Endothelial cell of umbilical vein (primary cell): ENCODE measurements around the gene CAMK2G. TPM values are rescaled to one million over a fixed set of nuclear protein-coding genes. Genes with fewer than 3 reads are reported as not detected.

Source experiments
- BruUV-seq: library from RNA; stranded (reverse); fragments of 400-500 nt; replicated peaks from 2 replicates; lab custom pipeline; 2021; lab: Mats Ljungman, UMichigan
- CTCF ChIA-PET: fragments of 300-600, 350-600 bp; sonication (Branson Sonifier 250); formaldehyde crosslinking; loops from one replicate; lab custom pipeline; 2021; ENCODE audit warnings: antibody characterized with exemption, inconsistent platforms; lab: Charles Lee
- POLR2A ChIA-PET: fragments of 300-600, 350-600 bp; sonication (Branson Sonifier 250); formaldehyde crosslinking; loops from one replicate; lab custom pipeline; 2021; ENCODE audit warnings: antibody characterized with exemption, inconsistent platforms; lab: Charles Lee
- DNase-seq: peaks from one replicate; pipeline ENCODE4 v3.0.0-alpha.2; 2011; ENCODE audit warnings: low read depth, low spot score
- FAIRE-seq: peaks from 2 replicates; lab custom pipeline; 2011; peaks lifted over from hg19 to GRCh38; lab: Jason Lieb, UNC
- H2AFZ ChIP-seq: 2 replicates; pipeline ENCODE4 v1.6.0; 2012; ENCODE audit warnings: low read depth, low read length, control low read depth, inconsistent platforms
- H3K27ac ChIP-seq: 2 replicates; pipeline ENCODE4 v1.5.1; 2011; ENCODE audit warnings: low read depth, mild to moderate bottlenecking, control low read depth, low read length, moderate library complexity; ENCODE audit not compliant: insufficient read depth
- H3K27me3 ChIP-seq, 2 experiments: 2 replicates each; pipeline versions ENCODE4 v1.6.0 to v1.6.1; 2011; ENCODE audit warnings: low read length in 2 of 2, mixed read lengths in 1 of 2; ENCODE audit not compliant: control insufficient read depth in 2 of 2, insufficient read depth in 2 of 2
- H3K36me3 ChIP-seq, 2 experiments: 2 replicates in 1 of 2; 3 replicates in 1 of 2; pipeline ENCODE4 v1.5.1; 2011; ENCODE audit warnings: low read length in 2 of 2, mild to moderate bottlenecking in 1 of 2, moderate library complexity in 1 of 2; ENCODE audit not compliant: control insufficient read depth in 2 of 2, insufficient read depth in 2 of 2; ENCODE audit errors: extremely low read depth in 1 of 2
- H3K4me1 ChIP-seq: 3 replicates; pipeline ENCODE4 v1.5.1; 2011; ENCODE audit warnings: mild to moderate bottlenecking, low read length; ENCODE audit not compliant: control insufficient read depth, insufficient read depth; ENCODE audit errors: extremely low read depth
- H3K4me2 ChIP-seq: 2 replicates; pipeline ENCODE4 v1.6.1; 2011; ENCODE audit warnings: low read length, control low read depth, mixed read lengths; ENCODE audit not compliant: insufficient read depth
- H3K4me3 ChIP-seq, 3 experiments: fragments of 200-600 bp in 1 of 3; sonication (generic), shearing (Covaris generic) in 1 of 3; replicated peaks in 1 of 3; 2 replicates each; pipeline ENCODE4 v1.5.1; 2011 to 2016; ENCODE audit warnings: control low read depth in 3 of 3, low read length in 3 of 3, mild to moderate bottlenecking in 2 of 3, inconsistent platforms in 1 of 3, low read depth in 1 of 3, moderate library complexity in 1 of 3; ENCODE audit not compliant: insufficient read depth in 1 of 3
- H3K79me2 ChIP-seq: 2 replicates; pipeline ENCODE4 v1.6.0; 2012; ENCODE audit warnings: low read length, inconsistent platforms; ENCODE audit not compliant: control insufficient read depth, insufficient read depth
- H3K9ac ChIP-seq: replicated peaks from 2 replicates; pipeline ENCODE3; 2011; ENCODE audit warnings: low read length, control low read depth; ENCODE audit not compliant: insufficient read depth; ENCODE audit errors: extremely low read depth
- H3K9me1 ChIP-seq: replicated peaks from 3 replicates; pipeline ENCODE4 v1.6.0; 2011; ENCODE audit warnings: mild to moderate bottlenecking, low read length; ENCODE audit not compliant: control insufficient read depth, insufficient read depth; ENCODE audit errors: extremely low read depth
- H3K9me3 ChIP-seq: replicated peaks from 2 replicates; pipeline ENCODE4 v1.5.1; 2012; ENCODE audit warnings: low read length, inconsistent platforms; ENCODE audit not compliant: control insufficient read depth, insufficient read depth
- H4K20me1 ChIP-seq: replicated peaks from 2 replicates; pipeline ENCODE3; 2011; ENCODE audit warnings: mild to moderate bottlenecking, low read length; ENCODE audit not compliant: control insufficient read depth, insufficient read depth; ENCODE audit errors: extremely low read depth
- CTCF ChIP-seq, 2 donors: IDR thresholded peaks; 1 replicate in 1 of 2; 2 replicates in 1 of 2; pipeline ENCODE4 v1.5.1; 2011; ENCODE audit warnings: low read length in 2 of 2, mild to moderate bottlenecking in 2 of 2, moderate library complexity in 2 of 2, control low read depth in 1 of 2, inconsistent platforms in 1 of 2, low read depth in 1 of 2; ENCODE audit not compliant: insufficient read depth in 1 of 2; ENCODE audit errors: extremely low read depth in 1 of 2
- EZH2 ChIP-seq: IDR thresholded peaks from 2 replicates; pipeline ENCODE4 v1.6.1; 2012; ENCODE audit warnings: borderline replicate concordance, low read depth, mild to moderate bottlenecking, moderate library complexity, low read length, inconsistent platforms; ENCODE audit not compliant: severe bottlenecking
- FOS ChIP-seq: IDR thresholded peaks from 2 replicates; pipeline ENCODE4 v1.6.1; 2011; ENCODE audit warnings: mild to moderate bottlenecking, low read length, moderate library complexity, borderline replicate concordance; ENCODE audit not compliant: insufficient read depth
- GATA2 ChIP-seq: IDR thresholded peaks from 2 replicates; pipeline ENCODE4 v1.7.0; 2011; ENCODE audit warnings: low read depth, mild to moderate bottlenecking, moderate library complexity, mixed read lengths, low read length; ENCODE audit not compliant: insufficient read length, insufficient read depth
- JUN ChIP-seq: IDR thresholded peaks from 2 replicates; pipeline ENCODE4 v1.6.1; 2011; ENCODE audit warnings: borderline replicate concordance, low read depth; ENCODE audit not compliant: insufficient read length, insufficient read depth
- MAX ChIP-seq: IDR thresholded peaks from 2 replicates; pipeline ENCODE4 v1.6.1; 2011; ENCODE audit not compliant: insufficient read depth, insufficient read length
- MYC ChIP-seq: IDR thresholded peaks from one replicate; pipeline ENCODE4 v1.6.1; 2011; ENCODE audit warnings: mild to moderate bottlenecking, low read depth, low read length
- POLR2A ChIP-seq: IDR thresholded peaks from 2 replicates; pipeline ENCODE4 v1.6.1; 2012; ENCODE audit warnings: low read depth, mild to moderate bottlenecking, control low read depth, low read length
- POLR2AphosphoS5 ChIP-seq: IDR thresholded peaks from 2 replicates; pipeline ENCODE4 v1.6.1; 2012; ENCODE audit warnings: low read depth, mild to moderate bottlenecking, control low read depth, low read length, moderate library complexity; ENCODE audit not compliant: insufficient read depth
- dilution Hi-C: fragments of 300-500 bp; cut with MboI; formaldehyde crosslinking; loops from one replicate; pipeline ENCODE4 v1.15.0; 2019; ENCODE audit warnings: low sequenced_read_pairs; ENCODE audit not compliant: extremely low pct_ligation_motif_present
- intact Hi-C: fragments of 100-400 bp; cut with micrococcal nuclease; formaldehyde crosslinking; loops from one replicate; pipeline ENCODE4 v1.10.0; 2022
- polyA plus RNA-seq, 4 experiments: library from polyadenylated mRNA; depleted of rRNA in 3 of 4; stranded (reverse) in 3 of 4; unstranded in 1 of 4; fragments of >200 nt; gene quantifications; 2 replicates each; pipeline versions ENCODE4 v1.2.1 to v1.2.3, GENCODE V29; 2011 to 2012; ENCODE audit warnings: missing spikeins in 1 of 4
- total RNA-seq: library from RNA; stranded (reverse); gene quantifications from 2 replicates; pipeline ENCODE4 v1.2.3, GENCODE V29; 2021

Gene CAMK2G
- total and polyA plus RNA-seq, 2 donors (not counting 3 experiments of a cell fraction or from before 2014, with no cell fraction given), result 27.2 to 33.6 TPM

- DNase-seq, result no peak
- Histone ChIP-seq H3K4me1 (no peaks in the 10 kb centered on the region), H3K9me3 (no peaks in the 10 kb centered on the region), H3K9ac (no peak overlapping the region), H3K9me1 (no peaks in the 10 kb centered on the region), H3K79me2 (no peaks in the 10 kb centered on the region), H3K27me3 (no peaks in the 10 kb centered on the region), H2AFZ (no peak overlapping the region), H3K36me3 (peaks cover 10 to 33% of the 10 kb centered on the region in 2 experiments), H3K4me3 (no peak overlapping the region), H3K4me2 (no peak overlapping the region), H4K20me1 (no peaks in the 10 kb centered on the region), H3K27ac (no peak overlapping the region)
- ChIA-PET POLR2A (no interaction called here), CTCF (interaction anchor here (0.7 to 1.6 kb wide), 6 partner anchors 8 to 225 kb away, joined by 3 to 6 read pairs (median 4); no protein-coding TSS in a partner anchor)
- intact Hi-C loops, result no loop called here
- no TSS peak for BruUV-seq
- TF ChIP-seq POLR2A (no peak), CTCF (IDR thresholded peaks at IDR 0.05; ENCODE audit: extremely low read depth in 1 of 2, insufficient read depth in 1 of 2, low read depth in 1 of 2, low read length in 2 of 2) (no peak), POLR2AphosphoS5 (no peak), GATA2 (no peak), EZH2 (no peak), JUN (no peak), FOS (no peak), MYC (no peak), MAX (no peak)
- dilution Hi-C loops, result no loop called here
- FAIRE-seq, result no peak
Observed at GRCh38 chr10:73856261-73856660, 18.1 kb downstream of the CAMK2G start.
